Measurements from ENCODE around the gene FAM168A. TPM values are rescaled to one million over a fixed set of nuclear protein-coding genes. Genes with fewer than 3 reads are reported as not detected.

The FAM168A gene
- total and polyA plus RNA-seq, 2 experiments from 2014 or later, result 6.3 to 24.5 TPM

- TF ChIP-seq CTCF (IDR thresholded peaks at IDR 0.05; ENCODE audit: poor library complexity) (no peak), EZH2 (IDR thresholded peaks at IDR 0.05; ENCODE audit: borderline replicate concordance) (no peak), EZH2phosphoT487 (IDR thresholded peaks at IDR 0.05; ENCODE audit: low read depth, severe bottlenecking, unreplicated experiment) (no peak)
- Histone ChIP-seq H3K4me1 (ENCODE audit: insufficient read depth) (no peaks in the 10 kb centered on the region), H4K20me1 (ENCODE audit: insufficient read depth, poor library complexity, severe bottlenecking) (no peaks in the 10 kb centered on the region), H3K36me3 (replicated peaks; ENCODE audit: insufficient read depth, low read depth) (no peaks in the 10 kb centered on the region), H3K9me2 (replicated peaks; ENCODE audit: insufficient read depth) (no peaks in the 10 kb centered on the region), H2AFZ (no peak overlapping the region), H3K27me3 (no peaks in the 10 kb centered on the region), H3K4me3 (no peak overlapping the region), H3K27ac (no peak overlapping the region), H3K79me2 (peaks cover 28% of the 10 kb centered on the region), H3K4me2 (no peak overlapping the region), H3K9me3 (ENCODE audit: low read depth) (no peaks in the 10 kb centered on the region)
- no peak for DNase-seq (ENCODE audit: low spot score)
- 96% methylated on average over 2 of the region's 2 CpGs for WGBS (ENCODE audit: low lambda C conversion rate, missing lambda C conversion rate)
Observed at GRCh38 chr11:73506038-73506437, 91.9 kb downstream of the FAM168A start.

- WGBS (ENCODE audit: low lambda C conversion rate, missing lambda C conversion rate), result 88% methylated on average over 6 of the region's 6 CpGs
- Histone ChIP-seq H3K79me2 (peaks cover 40% of the 10 kb centered on the region), H4K20me1 (ENCODE audit: insufficient read depth, poor library complexity, severe bottlenecking) (no peaks in the 10 kb centered on the region), H3K4me2 (no peak overlapping the region), H3K4me3 (no peak overlapping the region), H3K27me3 (no peaks in the 10 kb centered on the region), H3K9me3 (ENCODE audit: low read depth) (no peaks in the 10 kb centered on the region), H3K27ac (no peak overlapping the region), H2AFZ (no peak overlapping the region), H3K4me1 (ENCODE audit: insufficient read depth) (no peaks in the 10 kb centered on the region), H3K36me3 (replicated peaks; ENCODE audit: insufficient read depth, low read depth) (no peaks in the 10 kb centered on the region), H3K9me2 (replicated peaks; ENCODE audit: insufficient read depth) (no peaks in the 10 kb centered on the region)
- no peak for DNase-seq (ENCODE audit: low spot score)
- TF ChIP-seq CTCF (IDR thresholded peaks at IDR 0.05; ENCODE audit: poor library complexity), result no peak
- TF ChIP-seq EZH2 (IDR thresholded peaks at IDR 0.05; ENCODE audit: borderline replicate concordance), result no peak
- TF ChIP-seq EZH2phosphoT487 (IDR thresholded peaks at IDR 0.05; ENCODE audit: low read depth, severe bottlenecking, unreplicated experiment), result no peak
Observed at GRCh38 chr11:73498343-73498742, 99.6 kb downstream of the FAM168A start.

- H3K79me2 ChIP-seq, result peaks cover 40% of the 10 kb centered on the region
- no peaks in the 10 kb centered on the region for H3K4me1 ChIP-seq (ENCODE audit: insufficient read depth)
- H3K9me3 ChIP-seq (ENCODE audit: low read depth), result no peaks in the 10 kb centered on the region
Observed at GRCh38 chr11:73496134-73496533, 101.8 kb downstream of the FAM168A start.

More at GRCh38 chr11:73496134-73496533, 101.8 kb downstream of the FAM168A start:
- H2AFZ ChIP-seq, result no peak overlapping the region
- H3K9me2 ChIP-seq (replicated peaks; ENCODE audit: insufficient read depth), result no peaks in the 10 kb centered on the region
- no peaks in the 10 kb centered on the region for H3K36me3 ChIP-seq (replicated peaks; ENCODE audit: insufficient read depth, low read depth)
- no peak overlapping the region for H3K4me3 ChIP-seq
- no peak overlapping the region for H3K4me2 ChIP-seq
- no peaks in the 10 kb centered on the region for H4K20me1 ChIP-seq (ENCODE audit: insufficient read depth, poor library complexity, severe bottlenecking)
- no peaks in the 10 kb centered on the region for H3K27me3 ChIP-seq
- no peak overlapping the region for H3K27ac ChIP-seq
- 97% methylated on average over 6 of the region's 6 CpGs for WGBS (ENCODE audit: low lambda C conversion rate, missing lambda C conversion rate)
- no peak for DNase-seq (ENCODE audit: low spot score)
- no peak for TF ChIP-seq EZH2 (IDR thresholded peaks at IDR 0.05; ENCODE audit: borderline replicate concordance)
- TF ChIP-seq CTCF (IDR thresholded peaks at IDR 0.05; ENCODE audit: poor library complexity), result no peak
- TF ChIP-seq EZH2phosphoT487 (IDR thresholded peaks at IDR 0.05; ENCODE audit: low read depth, severe bottlenecking, unreplicated experiment), result no peak
